ENCODE results near the gene UGT2B11.
"Not testable (repeated sequence)": the region's sequence is repeated elsewhere in the genome, so short reads cannot be mapped to it uniquely, and the experiment has no call there.

Gene UGT2B11

GRCh38 chr4:69214716-69215115 lies at the start of gene UGT2B11:
Gene UGT2B11, minus strand, starts transcription at chr4:69214748. Its CDS starts 26 bp downstream, at chr4:69214722.
- DNase-seq = no peak

GRCh38 chr4:69253147-69253772 lies 38.7 kb upstream of the UGT2B11 start:
- DNase-seq = not testable (repeated sequence)

GRCh38 chr4:69250884-69251283 lies 36.3 kb upstream of the UGT2B11 start:
- DNase-seq = not testable (repeated sequence)

GRCh38 chr4:69242562-69243240 lies 28.2 kb upstream of the UGT2B11 start:
- DNase-seq = not testable (repeated sequence)

- not testable (repeated sequence) for DNase-seq
These were observed 27.2 kb upstream of the UGT2B11 start for GRCh38 chr4:69241746-69242145.

- DNase-seq = not testable (repeated sequence)
These were observed 26.2 kb upstream of the UGT2B11 start for GRCh38 chr4:69240787-69241186.

GRCh38 chr4:69239557-69240168 lies 25.1 kb upstream of the UGT2B11 start:
- DNase-seq = no peak

GRCh38 chr4:69239092-69239491 lies 24.5 kb upstream of the UGT2B11 start:
- DNase-seq = no peak

GRCh38 chr4:69224891-69225290 lies 10.3 kb upstream of the UGT2B11 start:
- no peak for DNase-seq

GRCh38 chr4:69223277-69223676 lies 8.7 kb upstream of the UGT2B11 start:
- DNase-seq = not testable (repeated sequence)

- DNase-seq = not testable (repeated sequence)
These were observed 3.9 kb upstream of the UGT2B11 start for GRCh38 chr4:69218491-69218890.

- DNase-seq = no peak
These were observed 3.6 kb downstream of the UGT2B11 start for GRCh38 chr4:69210911-69211310.

GRCh38 chr4:69198506-69198905 lies 16.0 kb downstream of the UGT2B11 start:
- not testable (repeated sequence) for DNase-seq

GRCh38 chr4:69196209-69196965 lies 18.2 kb downstream of the UGT2B11 start:
- no peak for DNase-seq

GRCh38 chr4:69194166-69194565 lies 20.4 kb downstream of the UGT2B11 start:
- DNase-seq = no peak

- DNase-seq = not testable (repeated sequence)
These were observed 22.6 kb downstream of the UGT2B11 start for GRCh38 chr4:69191905-69192304.

GRCh38 chr4:69190621-69191020 lies 23.9 kb downstream of the UGT2B11 start:
- DNase-seq = not testable (repeated sequence)

GRCh38 chr4:69181519-69182169 lies 32.9 kb downstream of the UGT2B11 start:
- not testable (repeated sequence) for DNase-seq

- DNase-seq = not testable (repeated sequence)
These were observed 34.7 kb downstream of the UGT2B11 start for GRCh38 chr4:69179817-69180216.

GRCh38 chr4:69178751-69179205 lies 35.8 kb downstream of the UGT2B11 start:
- DNase-seq = not testable (repeated sequence)

- peak in 1 of 2 experiments; percentile 27 for DNase-seq
These were observed 44.1 kb downstream of the UGT2B11 start for GRCh38 chr4:69170233-69171134.
